Measurements from ENCODE around the gene KIF2C.
"Not testable (repeated sequence)": the region's sequence is repeated elsewhere in the genome, so short reads cannot be mapped to it uniquely, and the experiment has no call there.

Gene KIF2C

GRCh38 chr1:44739307-44740178, at the start of gene KIF2C:
Gene KIF2C, plus strand, starts transcription at chr1:44739837. Its CDS starts 96 bp downstream, at chr1:44739933.
- DNase-seq (ENCODE audit: low read depth in 2 of 2): peak; percentile 90 to 95

- DNase-seq (ENCODE audit: low read depth in 2 of 2): no peak
Measured at GRCh38 chr1:44693159-44693558, 46.5 kb upstream of the KIF2C start.

- no peak for DNase-seq (ENCODE audit: low read depth in 2 of 2)
Measured at GRCh38 chr1:44693900-44694299, 45.7 kb upstream of the KIF2C start.

- DNase-seq (ENCODE audit: low read depth in 2 of 2): no peak
Measured at GRCh38 chr1:44694863-44695478, 44.7 kb upstream of the KIF2C start.

- no peak for DNase-seq (ENCODE audit: low read depth in 2 of 2)
Measured at GRCh38 chr1:44695671-44696070, 44.0 kb upstream of the KIF2C start.

- no peak for DNase-seq (ENCODE audit: low read depth in 2 of 2)
Measured at GRCh38 chr1:44696101-44696500, 43.5 kb upstream of the KIF2C start.

- no peak for DNase-seq (ENCODE audit: low read depth in 2 of 2)
Measured at GRCh38 chr1:44696789-44697345, 42.8 kb upstream of the KIF2C start.

- DNase-seq (ENCODE audit: low read depth in 2 of 2): no peak
Measured at GRCh38 chr1:44698138-44698537, 41.5 kb upstream of the KIF2C start.

GRCh38 chr1:44699375-44699774, 40.3 kb upstream of the KIF2C start:
- DNase-seq (ENCODE audit: low read depth in 2 of 2): not testable (repeated sequence)

GRCh38 chr1:44700573-44700972, 39.1 kb upstream of the KIF2C start:
- no peak for DNase-seq (ENCODE audit: low read depth in 2 of 2)

- no peak for DNase-seq (ENCODE audit: low read depth in 2 of 2)
Measured at GRCh38 chr1:44701141-44701573, 38.5 kb upstream of the KIF2C start.

- no peak for DNase-seq (ENCODE audit: low read depth in 2 of 2)
Measured at GRCh38 chr1:44705470-44705869, 34.2 kb upstream of the KIF2C start.

GRCh38 chr1:44705938-44706337, 33.7 kb upstream of the KIF2C start:
- DNase-seq (ENCODE audit: low read depth in 2 of 2): no peak

- DNase-seq (ENCODE audit: low read depth in 2 of 2): no peak
Measured at GRCh38 chr1:44707112-44707881, 32.3 kb upstream of the KIF2C start.

- DNase-seq (ENCODE audit: low read depth in 2 of 2): no peak
Measured at GRCh38 chr1:44707959-44708831, 31.4 kb upstream of the KIF2C start.

GRCh38 chr1:44713321-44713781, 26.3 kb upstream of the KIF2C start:
- no peak for DNase-seq (ENCODE audit: low read depth in 2 of 2)

- no peak for DNase-seq (ENCODE audit: low read depth in 2 of 2)
Measured at GRCh38 chr1:44714532-44714931, 25.1 kb upstream of the KIF2C start.

GRCh38 chr1:44714944-44715571, 24.6 kb upstream of the KIF2C start:
- no peak for DNase-seq (ENCODE audit: low read depth in 2 of 2)

GRCh38 chr1:44717156-44717555, 22.5 kb upstream of the KIF2C start:
- no peak for DNase-seq (ENCODE audit: low read depth in 2 of 2)

GRCh38 chr1:44717653-44718052, 22.0 kb upstream of the KIF2C start:
- DNase-seq (ENCODE audit: low read depth in 2 of 2): no peak

Measured in stimulated activated CD4-positive, alpha-beta T cell treated with anti-CD3 and anti-CD28 coated beads, Interleukin-1b, Interleukin-23, amount 100 ng/mL, for 1 hour (primary cell).